GM13977 (cell line): ENCODE results near the gene APBA3.

Experiments
- DNase-seq: peaks from one replicate; pipeline ENCODE4 v3.0.0; 2012; ENCODE audit warnings: low spot score
- in situ Hi-C: fragments of 300-500 bp; cut with MboI; formaldehyde crosslinking; loops from one replicate; pipeline ENCODE4 v1.12.0; 2022; ENCODE audit warnings: low sequenced_read_pairs, low pct_unique_long_range_greater_than_20kb, mixed read lengths, inconsistent platforms; ENCODE audit not compliant: unreplicated experiment
- TF ChIP-seq, protein P1 (sequence below): IDR thresholded peaks from 2 replicates; pipeline ENCODE4 v1.5.1; 2012; ENCODE audit warnings: mild to moderate bottlenecking, control low read depth; ENCODE audit not compliant: insufficient read depth; ENCODE audit errors: extremely low read depth, missing control alignments

Gene APBA3

DNA sequence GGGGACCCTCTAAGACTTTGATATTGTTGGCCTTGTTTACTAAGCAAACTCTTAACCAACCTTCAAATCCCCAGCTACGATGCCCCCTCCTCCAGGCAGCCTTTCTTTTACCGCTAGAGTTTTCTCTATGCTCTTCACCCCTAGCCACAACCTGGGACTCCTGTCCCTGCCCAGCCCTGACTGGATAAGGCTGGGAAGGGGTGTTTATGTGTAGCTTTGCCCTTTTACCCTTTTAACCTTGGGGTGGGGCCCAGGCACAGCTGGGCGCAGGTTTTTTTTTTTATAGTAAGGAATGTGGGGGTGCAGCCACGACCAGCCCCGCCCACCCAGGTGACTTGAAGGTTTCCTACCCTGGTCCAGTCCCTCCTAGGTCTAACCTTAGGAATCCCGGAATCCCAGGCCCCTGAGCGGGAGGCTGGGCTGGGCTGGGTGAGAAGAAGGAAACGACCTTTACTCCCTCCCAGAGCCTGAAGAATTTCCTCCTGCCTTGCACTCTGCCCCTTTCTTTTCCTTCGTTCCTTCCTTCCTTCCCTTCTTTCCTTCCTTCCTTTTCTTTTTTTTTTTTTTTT is 41.1 kb downstream of the APBA3 start:
- TF ChIP-seq, protein P1, sequence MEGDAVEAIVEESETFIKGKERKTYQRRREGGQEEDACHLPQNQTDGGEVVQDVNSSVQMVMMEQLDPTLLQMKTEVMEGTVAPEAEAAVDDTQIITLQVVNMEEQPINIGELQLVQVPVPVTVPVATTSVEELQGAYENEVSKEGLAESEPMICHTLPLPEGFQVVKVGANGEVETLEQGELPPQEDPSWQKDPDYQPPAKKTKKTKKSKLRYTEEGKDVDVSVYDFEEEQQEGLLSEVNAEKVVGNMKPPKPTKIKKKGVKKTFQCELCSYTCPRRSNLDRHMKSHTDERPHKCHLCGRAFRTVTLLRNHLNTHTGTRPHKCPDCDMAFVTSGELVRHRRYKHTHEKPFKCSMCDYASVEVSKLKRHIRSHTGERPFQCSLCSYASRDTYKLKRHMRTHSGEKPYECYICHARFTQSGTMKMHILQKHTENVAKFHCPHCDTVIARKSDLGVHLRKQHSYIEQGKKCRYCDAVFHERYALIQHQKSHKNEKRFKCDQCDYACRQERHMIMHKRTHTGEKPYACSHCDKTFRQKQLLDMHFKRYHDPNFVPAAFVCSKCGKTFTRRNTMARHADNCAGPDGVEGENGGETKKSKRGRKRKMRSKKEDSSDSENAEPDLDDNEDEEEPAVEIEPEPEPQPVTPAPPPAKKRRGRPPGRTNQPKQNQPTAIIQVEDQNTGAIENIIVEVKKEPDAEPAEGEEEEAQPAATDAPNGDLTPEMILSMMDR, result no peak
- DNase-seq, result no peak
- in situ Hi-C loops, result no loop called here

DNA sequence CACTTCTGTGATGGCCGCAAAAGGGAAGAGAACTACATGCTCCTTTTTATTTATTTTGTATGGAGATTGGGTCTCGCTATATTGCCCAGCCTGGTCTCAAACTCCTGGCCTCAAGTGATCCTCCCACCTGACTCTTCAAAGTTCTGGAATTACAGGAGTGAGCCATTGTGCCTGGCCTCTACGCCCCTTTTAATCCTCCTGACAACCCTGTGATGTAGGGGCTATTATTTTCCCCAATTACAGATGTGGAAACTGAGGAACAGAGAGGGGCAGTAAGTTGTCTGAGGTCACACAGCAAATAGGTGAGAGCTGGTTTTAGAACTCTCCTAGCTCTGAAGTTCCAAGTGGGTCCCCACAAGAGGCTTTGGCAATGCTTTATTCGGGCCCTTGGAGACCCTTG is 41.6 kb downstream of the APBA3 start:
- in situ Hi-C loops, result no loop called here
- DNase-seq, result no peak
- TF ChIP-seq, protein P1, result no peak

DNA sequence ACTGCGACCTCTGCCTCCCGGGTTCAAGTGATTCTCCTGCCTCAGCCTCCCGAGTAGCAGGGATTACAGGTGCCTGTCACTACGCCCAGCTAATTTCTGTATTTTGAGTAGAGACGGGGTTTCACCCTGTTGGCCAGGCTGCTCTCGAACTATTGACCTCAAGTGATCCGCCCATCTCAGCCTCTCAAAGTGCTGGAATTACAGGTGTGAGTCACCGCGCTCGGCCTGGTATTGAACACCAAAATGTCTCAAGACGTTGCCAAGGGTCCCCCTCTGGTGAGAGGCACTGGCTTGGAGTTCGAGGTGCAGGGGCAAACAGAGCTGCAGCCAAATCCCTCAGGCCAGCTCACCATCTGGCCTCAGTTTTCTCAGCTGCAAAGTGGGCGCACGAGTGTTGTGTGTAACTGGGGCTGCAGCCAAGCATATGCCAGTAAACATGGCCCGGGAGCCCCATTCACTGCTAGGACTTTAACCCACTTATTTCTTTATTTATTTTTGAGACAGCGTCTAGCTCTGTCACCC is 45.3 kb downstream of the APBA3 start:
- TF ChIP-seq, protein P1, result no peak
- no peak for DNase-seq
- in situ Hi-C loops, result no loop called here

DNA sequence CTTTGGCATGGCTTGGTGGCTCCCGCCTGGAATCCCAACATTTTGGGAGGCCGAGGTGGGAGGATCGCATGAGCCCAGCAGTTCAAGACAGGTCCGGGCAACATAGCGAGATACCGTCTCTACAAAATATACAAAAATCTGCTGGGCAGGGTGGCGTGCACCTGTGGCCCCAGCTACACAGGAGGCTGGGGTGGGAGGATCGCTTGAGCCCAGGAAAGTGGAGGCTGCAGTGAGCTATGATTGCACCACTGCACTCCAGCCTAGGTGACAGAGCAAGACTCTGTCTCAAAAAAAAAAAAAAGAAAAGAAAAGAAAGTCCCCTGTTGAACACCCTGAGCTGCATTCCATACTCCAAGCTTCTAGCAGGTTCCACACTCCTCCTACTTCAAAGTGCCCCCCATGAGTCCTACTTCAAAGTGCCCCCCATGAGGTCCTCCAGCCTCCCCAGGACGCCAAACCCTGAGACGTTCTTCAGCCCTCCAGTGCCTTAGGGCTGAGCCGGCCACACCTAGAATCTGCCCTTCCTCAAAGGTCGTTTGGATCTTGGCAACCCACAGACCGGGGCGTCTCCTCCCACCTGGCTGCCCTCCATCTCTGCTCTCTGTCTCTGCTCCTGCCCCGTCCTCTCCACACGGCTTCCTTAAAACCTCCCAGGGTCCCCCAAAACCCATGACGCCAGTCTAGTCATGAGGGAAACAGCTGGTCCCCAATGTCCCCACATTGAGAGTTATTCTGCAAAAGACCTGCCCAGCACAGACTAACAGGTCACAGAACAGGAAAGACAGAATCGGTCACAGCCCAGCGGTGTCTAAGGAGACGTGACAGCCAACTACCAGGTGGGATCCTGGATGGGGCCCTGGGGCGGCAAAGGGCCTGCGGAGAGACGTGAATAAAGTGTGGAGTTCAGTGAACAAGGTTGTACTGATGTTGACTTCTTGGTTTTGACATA is 48.6 kb downstream of the APBA3 start:
- TF ChIP-seq, protein P1, result no peak
- in situ Hi-C loops, result no loop called here
- no peak for DNase-seq

DNA sequence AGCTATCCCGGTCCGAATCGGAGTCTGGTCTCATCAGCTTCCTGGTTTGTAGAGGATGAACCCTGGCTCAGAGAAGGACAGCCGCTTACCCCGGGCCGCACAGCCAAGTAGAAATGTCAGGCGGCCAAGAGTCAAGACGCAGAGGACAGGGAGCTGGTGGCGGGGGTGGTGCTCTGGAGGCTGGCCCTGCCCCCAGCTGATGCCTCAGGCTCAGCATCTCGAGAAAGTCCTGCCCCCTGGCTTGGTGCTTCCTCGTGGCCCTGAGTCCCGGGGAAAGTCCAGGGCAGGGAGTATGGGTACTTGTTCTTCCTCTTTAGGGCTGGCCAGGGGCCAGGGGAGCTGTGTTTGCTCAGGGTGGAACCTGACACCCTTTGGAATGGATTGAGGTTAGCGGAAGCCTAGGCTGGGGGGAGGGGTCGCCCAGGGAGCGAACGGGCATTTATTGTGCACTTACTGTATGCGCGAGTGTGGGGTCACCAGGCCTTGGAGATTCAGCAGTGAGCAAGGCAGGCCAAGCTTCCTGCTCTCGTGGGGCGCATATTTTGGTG is 51.2 kb downstream of the APBA3 start:
- in situ Hi-C loops, result no loop called here
- no peak for DNase-seq

More for the DNA sequence above, 51.2 kb downstream of the APBA3 start:
- TF ChIP-seq, protein P1, result no peak
